T-helper 22 cell (primary cell): Measurements from ENCODE around the gene MYO1D.
"Not testable (repeated sequence)": the region's sequence is repeated elsewhere in the genome, so short reads cannot be mapped to it uniquely, and the experiment has no call there.

Experiments used
- DNase-seq: peaks from one replicate; pipeline ENCODE4 v3.0.0-alpha.2; 2020; ENCODE audit warnings: low read depth

MYO1D gene

DNA sequence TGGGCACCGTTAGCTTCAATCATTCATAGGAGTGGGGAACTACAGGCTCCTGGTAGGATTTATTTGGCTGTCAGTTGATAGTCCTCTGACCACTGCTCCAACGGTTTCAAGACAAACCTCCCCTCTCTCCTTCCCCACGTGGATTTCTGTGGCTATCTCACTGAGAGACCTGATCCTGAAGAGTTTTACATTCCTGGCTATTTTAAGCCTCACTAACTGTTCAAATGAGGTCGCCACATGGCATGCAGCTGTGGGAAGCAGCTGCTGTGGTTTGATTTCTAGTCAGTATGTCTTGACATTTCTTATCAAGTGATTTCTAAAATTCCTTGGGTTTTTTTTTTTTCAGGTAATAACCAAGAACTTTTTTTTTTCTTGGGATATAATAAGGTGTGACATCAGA lies 351.8 kb downstream of the MYO1D start:
- no peak for DNase-seq

DNA sequence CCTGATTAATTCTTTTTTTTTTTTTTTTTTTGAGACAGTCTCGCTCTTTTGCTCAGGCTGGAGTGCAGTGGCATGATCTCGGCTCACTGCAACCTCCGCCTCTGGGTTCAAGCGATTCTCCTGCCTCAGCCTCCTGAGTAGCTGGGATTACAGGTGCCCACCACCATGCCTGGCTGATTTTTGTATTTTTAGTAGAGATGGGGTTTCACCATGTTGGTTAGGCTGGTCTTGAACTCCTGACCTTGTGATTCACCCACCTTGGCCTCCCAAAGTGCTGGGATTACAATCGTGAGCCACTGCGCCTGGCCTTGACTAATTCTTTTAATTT lies 352.4 kb downstream of the MYO1D start:
- DNase-seq = not testable (repeated sequence)

DNA sequence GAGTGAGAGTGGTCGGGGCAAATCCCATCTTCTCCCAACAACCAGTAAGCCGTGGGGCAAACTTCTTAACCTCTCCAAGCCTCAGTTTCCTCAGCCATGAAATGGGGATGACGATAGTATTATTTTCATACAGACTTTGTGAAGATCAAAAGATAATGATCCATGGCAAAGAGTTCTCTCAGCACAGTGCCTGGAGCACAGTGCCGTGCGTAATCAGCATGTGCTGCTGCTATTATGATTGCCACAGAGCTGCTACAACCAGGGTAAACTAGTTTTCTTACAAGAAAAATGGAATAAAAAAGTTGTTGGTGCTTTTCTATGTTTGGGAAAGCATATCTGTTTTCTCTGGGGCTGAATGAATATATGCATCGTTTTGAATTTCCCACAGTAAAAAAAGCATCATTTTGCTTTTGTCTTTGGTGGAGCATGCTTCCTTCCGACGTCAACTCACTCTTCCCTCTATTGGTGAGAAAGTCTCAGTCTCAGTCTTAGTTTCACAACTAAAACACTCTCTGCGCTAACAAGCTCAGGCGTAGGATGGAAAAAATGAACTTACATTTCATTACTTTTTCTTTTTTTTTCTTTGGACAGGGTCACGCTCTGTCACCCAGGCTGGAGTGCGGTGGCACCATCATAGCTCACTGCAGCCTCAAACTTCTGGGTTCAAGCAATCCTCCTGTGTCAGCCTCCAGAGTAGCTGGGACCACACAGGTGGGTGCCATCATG lies 352.9 kb downstream of the MYO1D start:
- no peak for DNase-seq

DNA sequence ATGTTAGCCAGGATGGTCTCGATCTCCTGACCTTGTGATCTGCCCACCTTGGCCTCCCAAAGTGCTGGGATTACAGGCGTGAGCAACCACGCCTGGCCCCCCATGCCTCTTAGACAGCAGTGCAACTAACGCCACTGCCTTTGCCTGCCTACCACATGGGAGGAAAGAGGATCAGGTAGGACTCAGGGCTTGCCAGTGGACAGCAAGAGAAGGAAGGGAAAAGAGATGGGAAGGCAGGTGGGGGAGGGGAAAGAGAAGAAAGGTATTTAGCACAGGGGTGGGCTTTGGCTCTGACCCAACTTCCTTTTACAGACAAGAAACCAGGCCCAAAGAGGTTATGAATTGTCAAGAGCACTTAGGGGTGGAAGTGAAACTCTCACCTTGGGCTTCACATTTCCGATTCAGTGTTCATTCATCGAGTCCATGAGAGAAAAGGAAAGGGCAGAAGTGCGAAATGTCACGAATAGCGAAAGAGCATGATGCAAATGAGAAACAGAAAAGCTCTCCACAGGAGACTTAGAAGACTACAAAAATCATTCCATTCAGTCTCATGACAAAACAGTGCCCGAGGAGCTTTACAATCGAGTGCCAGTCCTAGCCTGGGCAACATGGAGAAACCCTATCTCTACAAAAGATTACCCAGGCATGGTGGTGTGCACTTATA lies 353.8 kb downstream of the MYO1D start:
- no peak for DNase-seq

DNA sequence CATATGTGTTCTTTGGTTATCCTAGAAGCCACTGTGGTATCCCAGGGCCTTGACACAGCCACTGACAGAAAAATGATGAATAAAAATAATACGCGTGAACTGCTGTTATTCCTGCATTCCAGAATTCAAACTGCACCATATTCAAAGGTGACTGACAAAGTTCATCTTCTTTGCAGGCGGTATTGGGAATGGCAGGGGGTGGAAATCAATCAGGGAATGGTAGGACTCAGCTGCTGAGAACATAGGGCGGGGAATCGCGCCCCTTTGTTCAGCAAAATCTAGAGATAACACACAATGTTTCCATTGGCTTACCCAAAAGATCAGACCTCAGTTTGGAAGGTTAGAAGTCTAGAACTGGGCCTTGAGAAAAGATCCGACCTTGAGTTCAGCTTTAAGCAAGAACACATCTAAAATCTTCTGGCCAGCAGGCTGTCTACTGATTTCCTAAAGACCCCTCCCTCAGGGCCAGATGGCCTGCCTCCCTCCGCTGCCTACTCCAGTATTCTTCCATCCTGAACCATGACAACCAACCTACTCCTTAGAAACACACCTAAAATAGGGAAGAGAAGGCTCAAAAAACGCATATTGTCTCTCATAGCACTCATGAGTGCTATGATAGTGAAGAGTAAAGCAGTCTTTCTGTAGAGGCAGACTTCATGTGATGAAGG lies 356.1 kb downstream of the MYO1D start:
- no peak for DNase-seq

DNA sequence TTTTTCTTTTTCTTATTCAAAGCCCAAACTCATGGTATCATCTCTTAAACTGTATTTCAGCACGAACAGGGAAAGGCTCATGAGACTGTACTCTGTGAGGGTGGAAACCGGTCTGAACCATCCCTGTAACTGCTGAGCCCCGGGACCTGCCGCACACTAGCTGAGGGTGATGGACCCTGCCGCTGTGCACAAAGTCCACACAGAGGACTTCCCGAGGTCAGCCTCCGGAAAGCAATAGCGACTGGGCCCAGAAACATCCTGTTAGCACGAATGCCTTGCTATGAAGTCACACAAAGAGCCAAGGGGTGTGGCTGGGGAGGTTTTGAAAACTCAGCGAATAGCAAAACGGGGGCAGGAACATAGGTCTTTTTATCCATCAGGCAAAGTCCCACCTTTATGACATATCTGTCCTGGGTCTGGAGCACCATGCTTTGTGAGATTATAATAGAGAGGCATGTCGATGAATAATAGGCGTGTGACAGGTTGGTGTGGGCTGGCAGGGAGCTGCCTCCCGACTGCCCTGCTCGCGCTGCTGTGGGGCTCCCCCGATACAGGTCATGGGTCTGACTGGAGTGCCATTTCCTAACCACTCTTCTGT lies 356.7 kb downstream of the MYO1D start:
- DNase-seq = no peak

DNA sequence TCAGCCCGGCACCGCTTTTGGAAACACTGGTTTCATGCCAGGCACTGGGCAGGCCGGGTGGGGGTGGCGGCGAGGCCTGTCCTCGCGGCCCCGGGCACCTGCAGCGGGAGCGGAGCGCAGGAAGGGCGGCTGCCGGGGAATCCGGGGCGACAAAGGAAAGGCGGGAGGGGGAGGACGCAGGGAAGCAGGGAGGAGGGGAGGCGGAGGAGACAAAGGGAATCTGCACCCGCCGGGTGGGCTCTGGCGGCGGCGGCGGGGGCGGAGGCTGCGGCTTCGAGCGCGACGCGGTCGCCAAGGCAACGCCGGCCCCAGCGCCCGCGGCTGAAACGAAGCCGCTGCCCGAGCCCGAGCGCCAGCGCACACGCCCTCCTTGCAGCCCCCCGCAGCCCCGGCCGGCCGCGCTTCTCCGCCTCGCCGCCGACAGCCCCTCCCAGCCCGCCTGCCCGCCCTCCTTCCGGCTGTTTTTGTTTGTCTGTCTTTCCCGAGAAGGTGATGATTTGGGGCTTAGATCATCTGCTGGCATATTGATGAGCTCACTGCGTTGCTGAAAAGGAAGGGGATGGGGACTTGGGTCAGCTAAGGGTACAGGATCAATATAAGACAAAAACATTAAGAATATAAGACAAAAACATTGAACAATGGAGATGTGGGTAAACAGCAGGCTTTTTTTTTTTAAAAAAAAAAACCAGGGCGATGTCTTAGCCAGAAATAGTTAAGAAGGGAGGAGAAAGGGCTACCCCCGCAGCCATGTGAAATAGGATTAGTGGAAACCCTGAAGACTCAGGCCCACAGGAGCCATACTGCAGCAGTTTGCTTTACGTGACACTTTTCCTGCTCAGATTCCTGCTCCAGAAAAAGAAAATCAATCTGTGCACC lies 357.5 kb downstream of the MYO1D start:
- DNase-seq = no peak

DNA sequence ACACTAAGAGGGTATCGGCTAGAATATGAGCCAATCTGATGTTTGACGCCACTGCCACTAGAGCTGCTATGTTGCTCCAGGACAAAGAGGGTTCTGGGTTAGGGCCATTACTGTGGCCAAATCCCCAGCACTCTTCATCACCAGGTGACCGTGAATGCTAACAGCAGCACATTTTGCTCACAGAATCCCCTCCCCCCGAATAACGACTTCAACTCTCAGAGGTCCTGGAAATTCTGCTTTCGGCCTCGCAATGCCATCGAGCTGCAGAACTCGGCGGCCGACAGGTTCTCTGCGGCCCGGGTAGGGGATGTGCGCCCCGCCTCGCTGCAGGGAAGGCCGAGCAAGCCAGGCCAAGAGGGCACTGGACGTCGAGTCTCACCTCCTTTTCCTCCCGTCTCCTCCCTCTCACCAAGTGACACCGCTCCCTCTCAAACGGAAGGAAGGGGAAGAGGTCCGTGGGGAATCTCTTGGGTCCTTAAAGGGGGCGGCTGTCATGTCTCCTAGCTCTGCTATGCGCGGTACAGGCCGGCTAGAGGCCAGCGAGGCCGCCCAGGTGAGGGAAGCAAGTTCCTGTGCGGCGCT lies 358.2 kb downstream of the MYO1D start:
- DNase-seq = no peak

DNA sequence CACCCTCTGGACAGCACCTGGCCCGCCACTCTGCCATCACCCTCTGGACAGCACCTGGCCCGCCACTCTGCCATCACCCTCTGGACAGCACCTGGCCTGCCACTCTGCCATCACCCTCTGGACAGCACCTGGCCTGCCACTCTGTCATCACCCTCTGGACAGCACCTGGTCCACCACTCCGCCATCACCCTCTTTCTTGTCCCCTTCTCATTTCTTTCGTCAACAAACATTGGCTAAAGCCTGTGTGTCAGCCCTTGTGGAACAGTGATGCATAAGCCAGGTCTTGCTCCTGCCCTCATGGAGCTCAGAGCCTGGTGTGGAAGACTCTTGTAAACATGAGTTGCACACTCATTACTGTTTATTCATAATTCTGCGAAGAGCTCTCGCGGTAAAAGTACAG lies 358.9 kb downstream of the MYO1D start:
- DNase-seq = no peak

DNA sequence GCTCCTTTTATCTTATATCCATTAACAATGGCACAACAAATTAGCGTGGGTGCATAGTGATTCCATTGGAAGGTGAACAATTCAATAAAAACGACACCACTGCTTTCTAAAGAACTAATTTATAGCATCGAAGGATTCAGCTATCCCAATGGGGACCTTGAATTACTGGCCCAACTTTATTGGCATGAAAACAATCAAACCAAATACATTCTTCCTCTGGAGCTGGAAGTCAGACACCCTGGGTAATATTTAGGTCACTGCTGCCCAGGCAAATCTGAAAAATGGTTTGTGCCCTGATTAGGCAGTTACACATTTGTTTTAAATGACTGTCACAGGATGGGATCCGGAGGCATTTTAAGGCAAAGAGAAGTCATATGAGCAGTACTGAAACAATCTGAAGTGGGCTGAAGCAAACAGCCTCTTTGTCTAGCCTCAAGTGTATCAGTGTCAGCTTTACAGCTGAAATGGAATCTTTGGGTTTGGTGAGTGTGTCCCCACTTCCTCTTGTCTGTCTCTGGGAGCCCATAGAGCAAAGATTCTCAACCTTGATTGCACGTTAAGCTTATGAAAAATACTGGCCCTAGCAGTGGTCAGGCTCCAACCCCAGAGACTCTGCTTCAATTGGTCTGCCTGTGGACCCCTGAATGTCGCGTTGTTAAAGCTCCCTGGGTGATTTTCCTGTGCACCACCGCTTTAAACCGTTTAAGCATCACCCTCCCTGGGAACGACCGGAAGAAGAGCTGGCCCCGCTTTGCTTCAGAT lies 359.8 kb downstream of the MYO1D start:
- DNase-seq = no peak

DNA sequence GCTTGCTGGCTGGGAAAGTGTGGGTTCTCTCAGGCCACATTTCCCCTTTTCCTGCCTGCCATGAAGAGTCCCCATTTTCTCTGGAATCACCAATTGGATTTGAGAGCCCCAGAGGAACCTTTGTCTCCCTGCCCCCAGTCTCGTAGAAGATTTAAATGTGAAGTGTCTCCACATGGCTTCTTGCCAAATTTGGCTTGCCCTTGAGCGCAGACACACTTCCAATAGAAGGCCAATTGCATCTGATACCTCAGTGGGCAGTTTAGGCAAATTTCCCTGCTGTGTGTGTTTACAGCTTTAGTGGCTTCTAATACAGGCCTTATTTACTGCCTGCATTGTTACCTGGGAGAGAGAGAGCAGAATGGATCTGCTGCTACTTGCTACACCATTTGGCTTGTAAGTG lies 360.5 kb downstream of the MYO1D start:
- no peak for DNase-seq

DNA sequence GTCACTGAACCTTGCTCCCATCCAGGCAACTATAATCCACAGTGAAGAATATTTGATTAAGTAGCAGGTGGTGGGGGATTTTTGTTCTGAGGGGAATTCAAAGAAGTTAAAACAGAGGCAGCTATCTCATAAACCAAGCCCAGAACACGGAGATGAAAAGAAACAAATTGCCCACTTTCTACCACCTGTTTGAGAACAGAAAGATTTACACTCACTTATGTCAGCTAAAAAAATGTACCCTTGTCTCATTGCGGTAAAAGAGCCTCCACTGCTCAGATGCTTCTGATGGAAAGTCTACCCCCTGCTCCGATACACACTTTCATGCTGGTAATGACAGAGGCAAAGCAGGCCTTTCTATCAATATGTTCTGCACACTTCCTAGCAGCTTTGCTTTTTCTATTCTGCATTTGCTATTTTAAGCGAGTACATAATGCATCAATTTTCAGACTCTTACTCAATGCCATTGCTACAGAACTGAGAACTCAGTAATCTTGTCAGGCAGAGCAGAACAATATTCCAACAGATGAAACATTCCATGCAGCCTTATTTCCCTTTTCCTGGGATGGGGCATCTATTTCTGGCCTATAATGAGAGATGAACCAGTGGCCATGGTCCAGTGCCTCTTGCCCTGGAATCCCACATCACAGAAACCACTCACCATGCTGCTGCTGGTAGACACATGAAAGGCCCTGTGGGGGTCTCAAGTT lies 361.1 kb downstream of the MYO1D start:
- no peak for DNase-seq

DNA sequence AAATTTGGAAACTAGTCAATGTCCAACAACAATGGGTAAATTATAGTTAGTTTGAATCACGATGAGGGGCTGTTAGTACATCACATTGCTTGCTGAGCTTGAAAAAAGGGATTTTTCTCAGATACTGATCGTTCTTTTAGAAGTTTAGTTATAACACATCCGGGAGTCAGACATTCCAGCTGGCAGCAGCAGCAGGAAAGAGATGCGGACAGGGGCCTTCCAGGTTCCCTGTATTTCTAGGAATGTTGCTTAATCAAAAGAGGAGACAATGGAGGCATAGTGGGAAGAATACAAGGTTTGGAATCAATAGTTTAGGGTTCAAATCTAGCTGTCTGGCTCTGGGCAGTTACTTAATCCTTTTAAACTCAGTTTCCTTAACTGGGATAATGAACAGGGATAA lies 362.3 kb downstream of the MYO1D start:
- no peak for DNase-seq

DNA sequence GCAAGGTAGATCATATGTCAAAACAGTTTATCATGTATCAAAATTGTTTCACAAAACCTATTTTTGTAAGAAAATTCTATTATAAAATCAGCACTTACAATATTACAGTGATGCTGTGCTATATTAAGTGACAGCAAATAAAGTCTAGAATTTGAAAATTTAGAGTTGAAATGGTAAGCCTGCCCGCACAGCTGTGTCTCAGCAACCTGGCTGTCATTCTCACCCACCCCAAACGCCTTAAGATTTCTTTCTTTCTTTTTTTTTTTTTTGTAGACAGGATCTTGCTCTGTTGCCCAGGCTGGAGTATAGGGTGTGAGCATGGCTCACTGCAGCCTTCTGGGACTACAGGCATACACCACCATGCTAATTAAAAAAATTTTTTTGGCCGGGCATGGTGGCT lies 363.3 kb downstream of the MYO1D start:
- no peak for DNase-seq

DNA sequence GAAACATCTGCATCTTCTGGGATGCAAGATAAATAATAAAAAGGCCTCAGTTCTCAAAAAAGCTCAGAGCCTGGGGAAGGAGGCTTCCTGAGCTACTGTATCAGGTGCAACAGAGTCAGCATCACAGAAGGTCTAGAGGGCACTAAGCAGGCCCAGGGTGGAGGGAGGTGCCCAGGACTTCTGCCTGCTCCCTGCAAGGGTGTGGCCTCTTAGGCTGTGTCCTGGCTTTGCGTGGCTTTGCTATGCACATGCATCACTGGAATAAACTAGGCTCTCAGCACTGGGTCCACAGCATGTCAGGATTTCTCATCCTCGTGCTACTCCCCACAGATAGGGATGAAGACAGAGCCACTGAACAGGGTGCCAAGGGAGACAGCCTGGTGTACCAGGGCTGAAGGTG lies 364.6 kb downstream of the MYO1D start:
- DNase-seq = no peak

DNA sequence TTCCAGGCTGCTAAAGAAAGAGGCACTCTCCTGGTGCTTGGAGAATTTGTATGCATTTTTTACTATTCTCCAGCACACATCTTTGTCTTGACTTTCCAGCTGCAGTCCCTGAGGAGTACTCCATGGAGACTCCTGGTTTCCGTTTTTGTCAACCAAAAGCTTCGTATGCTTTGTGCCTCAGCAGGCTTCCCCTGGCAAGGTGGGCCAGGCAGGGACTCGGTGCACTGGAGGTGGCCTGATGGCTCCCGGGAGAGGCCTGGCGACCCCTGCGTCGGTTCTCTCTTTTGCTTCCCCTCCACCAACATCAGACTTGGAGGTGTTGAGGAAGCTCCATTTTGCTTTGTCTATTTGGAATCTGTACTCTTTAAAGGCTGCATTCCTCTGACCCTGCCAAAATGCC lies 366.5 kb downstream of the MYO1D start:
- no peak for DNase-seq

DNA sequence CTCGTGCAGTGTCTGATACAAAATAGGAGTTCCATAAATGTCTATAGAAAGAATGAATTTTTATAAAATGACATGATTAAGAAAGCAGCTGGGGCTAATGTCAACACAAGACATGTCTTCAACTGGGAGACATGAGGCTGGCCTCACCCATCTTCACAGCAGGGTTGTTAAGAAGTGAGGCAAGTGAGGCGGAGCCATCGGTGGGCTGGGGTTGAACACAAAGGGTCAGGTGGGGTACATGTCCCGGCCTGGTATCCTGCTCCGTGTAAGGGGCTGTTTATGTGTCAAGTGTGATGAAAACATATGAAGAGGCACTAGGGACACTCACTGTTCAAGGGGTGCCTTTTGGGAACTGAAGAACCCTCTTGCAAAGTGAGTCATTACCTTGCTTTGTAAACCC lies 368.0 kb downstream of the MYO1D start:
- DNase-seq = no peak

DNA sequence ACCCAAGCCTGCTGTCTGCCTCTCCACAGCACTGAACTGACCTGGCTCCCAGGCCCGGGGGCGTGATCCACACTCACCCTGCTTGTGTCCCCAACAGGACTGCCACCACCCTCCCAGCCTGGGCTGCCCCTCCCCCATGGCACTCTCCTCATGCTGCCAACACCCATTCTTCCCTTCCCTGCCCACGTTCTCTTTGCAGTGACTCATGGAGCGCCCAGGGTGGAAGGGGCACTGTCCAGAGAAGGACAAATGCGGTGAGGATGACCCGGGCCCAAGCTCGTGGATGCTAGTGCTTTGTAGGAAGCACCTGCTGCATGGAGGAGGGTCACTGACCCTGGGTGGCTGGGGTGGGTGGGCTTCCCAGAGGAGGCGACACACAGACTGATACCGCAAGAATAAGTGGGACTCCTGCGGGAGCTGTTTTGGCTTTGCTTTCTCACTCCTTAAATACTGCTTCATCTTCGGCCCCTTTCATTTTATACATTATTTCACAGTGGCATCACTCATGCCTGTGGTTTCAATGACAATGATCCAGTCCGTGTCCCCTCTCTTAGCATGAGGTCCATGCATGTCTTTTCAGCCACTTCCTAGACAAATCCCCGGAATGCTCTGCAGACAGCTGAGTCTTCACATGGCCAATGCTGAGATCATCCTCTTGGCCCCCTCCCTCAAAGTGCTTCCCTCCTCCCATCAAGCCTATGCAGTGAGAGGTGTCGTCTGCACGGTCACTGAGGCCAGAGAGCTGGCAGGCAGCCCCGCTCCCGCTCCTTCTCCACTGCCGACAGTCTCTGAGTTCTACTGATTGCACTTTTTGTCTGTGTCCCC lies 372.5 kb downstream of the MYO1D start:
- no peak for DNase-seq
